ENCODE measurements around the gene PPP2R2B.

Gene PPP2R2B

GRCh38 chr5:146683861-146684260 is 194.7 kb downstream of the PPP2R2B start:
- Histone ChIP-seq H3K27me3 (replicated peaks; ENCODE audit: insufficient read depth, low read length) (no peaks in the 10 kb centered on the region), H3K27ac (ENCODE audit: low read length) (no peak overlapping the region), H3K36me3 (replicated peaks; ENCODE audit: insufficient read depth, low read length) (no peaks in the 10 kb centered on the region), H3K9me2 (replicated peaks; ENCODE audit: insufficient read depth, low read length) (no peaks in the 10 kb centered on the region), H3K4me3 (ENCODE audit: low read length) (no peak overlapping the region), H2AFZ (ENCODE audit: low read length) (no peak overlapping the region), H3F3A (ENCODE audit: insufficient read depth, low read length) (no peaks in the 10 kb centered on the region), H3K4me2 (ENCODE audit: low read depth, low read length) (no peak overlapping the region), H3K4me1 (ENCODE audit: low read length) (no peaks in the 10 kb centered on the region), H4K20me1 (ENCODE audit: insufficient read depth, low read length) (no peaks in the 10 kb centered on the region), H3K79me2 (ENCODE audit: low read length) (no peaks in the 10 kb centered on the region), H3K9me3 (replicated peaks; ENCODE audit: insufficient read depth, low read length) (no peaks in the 10 kb centered on the region), H3K9ac (ENCODE audit: low read length) (no peak overlapping the region)
- no peak for TF ChIP-seq CTCF (IDR thresholded peaks at IDR 0.05; ENCODE audit: low read length)
- TF ChIP-seq EZH2 (optimal IDR thresholded peaks at IDR 0.05; ENCODE audit: low read depth, low read length) = no peak
- no peak for TF ChIP-seq EZH2phosphoT487 (IDR thresholded peaks at IDR 0.05; ENCODE audit: low read length)
- DNase-seq = no peak

GRCh38 chr5:146682899-146683532 is 195.5 kb downstream of the PPP2R2B start:
- no peaks in the 10 kb centered on the region for H3K4me1 ChIP-seq (ENCODE audit: low read length)
- no peak overlapping the region for H2AFZ ChIP-seq (ENCODE audit: low read length)
- no peaks in the 10 kb centered on the region for H3K9me3 ChIP-seq (replicated peaks; ENCODE audit: insufficient read depth, low read length)
- H3K4me2 ChIP-seq (ENCODE audit: low read depth, low read length) = no peak overlapping the region
- no peak overlapping the region for H3K9ac ChIP-seq (ENCODE audit: low read length)
- H3F3A ChIP-seq (ENCODE audit: insufficient read depth, low read length) = no peaks in the 10 kb centered on the region
- no peak overlapping the region for H3K27ac ChIP-seq (ENCODE audit: low read length)
- TF ChIP-seq EZH2 (optimal IDR thresholded peaks at IDR 0.05; ENCODE audit: low read depth, low read length) = no peak
- no peaks in the 10 kb centered on the region for H3K9me2 ChIP-seq (replicated peaks; ENCODE audit: insufficient read depth, low read length)
- H3K4me3 ChIP-seq (ENCODE audit: low read length) = no peak overlapping the region
- no peaks in the 10 kb centered on the region for H4K20me1 ChIP-seq (ENCODE audit: insufficient read depth, low read length)
- H3K79me2 ChIP-seq (ENCODE audit: low read length) = no peaks in the 10 kb centered on the region
- DNase-seq = no peak
- no peaks in the 10 kb centered on the region for H3K27me3 ChIP-seq (replicated peaks; ENCODE audit: insufficient read depth, low read length)
- no peaks in the 10 kb centered on the region for H3K36me3 ChIP-seq (replicated peaks; ENCODE audit: insufficient read depth, low read length)

- no peaks in the 10 kb centered on the region for H3K9me3 ChIP-seq (replicated peaks; ENCODE audit: insufficient read depth, low read length)
- DNase-seq = no peak
- H3K36me3 ChIP-seq (replicated peaks; ENCODE audit: insufficient read depth, low read length) = no peaks in the 10 kb centered on the region
- no peak overlapping the region for H2AFZ ChIP-seq (ENCODE audit: low read length)
- no peaks in the 10 kb centered on the region for H3K27me3 ChIP-seq (replicated peaks; ENCODE audit: insufficient read depth, low read length)
- H4K20me1 ChIP-seq (ENCODE audit: insufficient read depth, low read length) = no peaks in the 10 kb centered on the region
- no peak overlapping the region for H3K4me3 ChIP-seq (ENCODE audit: low read length)
- H3K4me1 ChIP-seq (ENCODE audit: low read length) = no peaks in the 10 kb centered on the region
- H3K9ac ChIP-seq (ENCODE audit: low read length) = no peak overlapping the region
- H3K9me2 ChIP-seq (replicated peaks; ENCODE audit: insufficient read depth, low read length) = no peaks in the 10 kb centered on the region
- no peak overlapping the region for H3K4me2 ChIP-seq (ENCODE audit: low read depth, low read length)
- no peaks in the 10 kb centered on the region for H3F3A ChIP-seq (ENCODE audit: insufficient read depth, low read length)
- H3K79me2 ChIP-seq (ENCODE audit: low read length) = no peaks in the 10 kb centered on the region
- no peak for TF ChIP-seq CTCF (IDR thresholded peaks at IDR 0.05; ENCODE audit: low read length)
- TF ChIP-seq EZH2phosphoT487 (IDR thresholded peaks at IDR 0.05; ENCODE audit: low read length) = no peak
- no peak for TF ChIP-seq EZH2 (optimal IDR thresholded peaks at IDR 0.05; ENCODE audit: low read depth, low read length)
- no peak overlapping the region for H3K27ac ChIP-seq (ENCODE audit: low read length)
These were observed 196.9 kb downstream of the PPP2R2B start for GRCh38 chr5:146681585-146682105.
